Retinal pigment epithelial cell (primary cell): ENCODE measurements around the gene TEAD3.
"Not testable (repeated sequence)": the region's sequence is repeated elsewhere in the genome, so short reads cannot be mapped to it uniquely, and the experiment has no call there.

Source experiments
- DNase-seq: peaks from one replicate; pipeline ENCODE4 v3.0.0-alpha.2; 2010; ENCODE audit warnings: low read depth
- H3K4me3 ChIP-seq: 2 replicates; pipeline ENCODE4 v1.5.1; 2011; ENCODE audit warnings: mild to moderate bottlenecking, low read length, control low read depth, moderate library complexity
- CTCF ChIP-seq: conservative IDR thresholded peaks from 2 replicates; pipeline ENCODE4 v1.5.1; 2011; ENCODE audit warnings: low read depth, low read length, control low read depth, inconsistent platforms

Gene TEAD3

GRCh38 chr6:35439308-35439707, 57.6 kb downstream of the TEAD3 start:
- DNase-seq = no peak
- H3K4me3 ChIP-seq = no peak overlapping the region
- TF ChIP-seq CTCF = no peak

- DNase-seq = not testable (repeated sequence)
Measured at GRCh38 chr6:35438378-35439065, 58.4 kb downstream of the TEAD3 start.

GRCh38 chr6:35436071-35436857, 60.6 kb downstream of the TEAD3 start:
- TF ChIP-seq CTCF = no peak
- no peak for DNase-seq
- no peak overlapping the region for H3K4me3 ChIP-seq

More at GRCh38 chr6:35438378-35439065, 58.4 kb downstream of the TEAD3 start:
- not testable (repeated sequence) for H3K4me3 ChIP-seq

- TF ChIP-seq CTCF = no peak
- no peak overlapping the region for H3K4me3 ChIP-seq
- no peak for DNase-seq
Measured at GRCh38 chr6:35435074-35435837, 61.6 kb downstream of the TEAD3 start.

GRCh38 chr6:35432702-35433101, 64.2 kb downstream of the TEAD3 start:
- DNase-seq, H3K4me3 ChIP-seq: not testable (repeated sequence)

GRCh38 chr6:35432291-35432690, 64.6 kb downstream of the TEAD3 start:
- no peak for TF ChIP-seq CTCF
- H3K4me3 ChIP-seq = no peak overlapping the region
- no peak for DNase-seq

GRCh38 chr6:35429463-35429862, 67.4 kb downstream of the TEAD3 start:
- TF ChIP-seq CTCF = no peak
- H3K4me3 ChIP-seq = no peak overlapping the region
- DNase-seq = no peak
